Activated T-cell treated with anti-CD3 and anti-CD28 coated beads for 24 hours (primary cell): ENCODE results near the gene TOMT.
A peak's percentile ranks its signal among the peaks of the same experiment; 100 is the strongest.

ENCODE experiments used
- DNase-seq: peaks from one replicate; pipeline ENCODE4 v3.0.0-alpha.2; 2020; ENCODE audit warnings: low read depth

TOMT gene

GRCh38 chr11:72105888-72106287 lies at the start of gene TOMT:
TOMT (plus strand) TSS chr11:72105924; CDS start chr11:72105952, 28 bp downstream.
- no peak for DNase-seq

GRCh38 chr11:72058416-72059034 lies 47.2 kb upstream of the TOMT start:
- no peak for DNase-seq

GRCh38 chr11:72061739-72062396 lies 43.9 kb upstream of the TOMT start:
- no peak for DNase-seq

GRCh38 chr11:72066855-72067254 lies 38.9 kb upstream of the TOMT start:
- DNase-seq: no peak

GRCh38 chr11:72067266-72067665 lies 38.5 kb upstream of the TOMT start:
- no peak for DNase-seq

GRCh38 chr11:72067676-72068075 lies 38.0 kb upstream of the TOMT start:
- DNase-seq: no peak

GRCh38 chr11:72069200-72069599 lies 36.5 kb upstream of the TOMT start:
- DNase-seq: no peak

GRCh38 chr11:72069787-72070251 lies 35.9 kb upstream of the TOMT start:
- no peak for DNase-seq

- DNase-seq: no peak
These were observed 35.2 kb upstream of the TOMT start for GRCh38 chr11:72070491-72070890.

- DNase-seq: no peak
These were observed 33.4 kb upstream of the TOMT start for GRCh38 chr11:72072348-72072747.

- no peak for DNase-seq
These were observed 30.6 kb upstream of the TOMT start for GRCh38 chr11:72075109-72075508.

GRCh38 chr11:72075756-72076155 lies 30.0 kb upstream of the TOMT start:
- DNase-seq: no peak

- DNase-seq: no peak
These were observed 27.2 kb upstream of the TOMT start for GRCh38 chr11:72078477-72078876.

GRCh38 chr11:72079819-72080325 lies 25.9 kb upstream of the TOMT start:
- DNase-seq: no peak

- peak; percentile 98 for DNase-seq
These were observed 25.2 kb upstream of the TOMT start, which contains the start of the genes LRRC51 and NUMA1 for GRCh38 chr11:72080326-72081183. LRRC51 (plus strand) TSS chr11:72080850; CDS start chr11:72089084, 8,234 bp downstream. NUMA1 (minus strand) TSS chr11:72080542; CDS start chr11:72035943, 44,599 bp downstream.

- no peak for DNase-seq
These were observed 24.5 kb upstream of the TOMT start for GRCh38 chr11:72081184-72081644.

GRCh38 chr11:72081821-72082453 lies 23.8 kb upstream of the TOMT start:
- no peak for DNase-seq

- no peak for DNase-seq
These were observed 22.3 kb upstream of the TOMT start for GRCh38 chr11:72083414-72083813.

GRCh38 chr11:72084076-72084475 lies 21.6 kb upstream of the TOMT start:
- DNase-seq: no peak

GRCh38 chr11:72084965-72085364 lies 20.8 kb upstream of the TOMT start:
- no peak for DNase-seq

GRCh38 chr11:72085621-72086351 lies 19.9 kb upstream of the TOMT start:
- DNase-seq: no peak
